GM21619 (cell line): ENCODE measurements around the gene BAMBI.

Source experiments
- ATAC-seq: cut with Tn5 transposase; IDR thresholded peaks from one replicate; pipeline ENCODE4 v1.9.1; 2021; ENCODE audit not compliant: unreplicated experiment

Gene BAMBI

GRCh38 chr10:28674782-28675181 lies 2.5 kb upstream of the BAMBI start:
- no peak for ATAC-seq

- no peak for ATAC-seq
These were observed 874 bp upstream of the BAMBI start for GRCh38 chr10:28676326-28676967.

- ATAC-seq: peak; percentile 3
These were observed 766 bp downstream of the BAMBI start for GRCh38 chr10:28677888-28678686.

- ATAC-seq: no peak
These were observed 1.6 kb downstream of the BAMBI start for GRCh38 chr10:28678687-28679457.

GRCh38 chr10:28679581-28680357 lies 2.4 kb downstream of the BAMBI start:
- ATAC-seq: no peak

GRCh38 chr10:28680358-28680752 lies 3.0 kb downstream of the BAMBI start:
- no peak for ATAC-seq

GRCh38 chr10:28681291-28681763 lies 4.0 kb downstream of the BAMBI start:
- ATAC-seq: no peak

- no peak for ATAC-seq
These were observed 4.8 kb downstream of the BAMBI start for GRCh38 chr10:28681928-28682750.

GRCh38 chr10:28684157-28684985 lies 7.0 kb downstream of the BAMBI start:
- no peak for ATAC-seq

GRCh38 chr10:28684986-28685580 lies 7.8 kb downstream of the BAMBI start:
- ATAC-seq: no peak

- ATAC-seq: no peak
These were observed 8.4 kb downstream of the BAMBI start for GRCh38 chr10:28685717-28686116.

GRCh38 chr10:28686835-28687682 lies 9.7 kb downstream of the BAMBI start:
- ATAC-seq: no peak

GRCh38 chr10:28687683-28688001 lies 10.3 kb downstream of the BAMBI start:
- no peak for ATAC-seq

GRCh38 chr10:28690545-28690944 lies 13.2 kb downstream of the BAMBI start:
- ATAC-seq: no peak

- ATAC-seq: no peak
These were observed 13.9 kb downstream of the BAMBI start for GRCh38 chr10:28691187-28691694.

GRCh38 chr10:28692050-28692449 lies 14.7 kb downstream of the BAMBI start:
- no peak for ATAC-seq

- ATAC-seq: no peak
These were observed 17.2 kb downstream of the BAMBI start for GRCh38 chr10:28694530-28694929.

- no peak for ATAC-seq
These were observed 20.8 kb downstream of the BAMBI start for GRCh38 chr10:28698075-28698474.
